Ovary (tissue), 9 donors: ENCODE results near the gene METTL16. TPM values are rescaled to one million over a fixed set of nuclear protein-coding genes. Genes with fewer than 3 reads are reported as not detected.
"Not testable (repeated sequence)": the region's sequence is repeated elsewhere in the genome, so short reads cannot be mapped to it uniquely, and the experiment has no call there.

ENCODE experiments used
- DNase-seq, 5 donors: peaks; one replicate each; pipeline ENCODE4 v3.0.0-alpha.2; 2019 to 2020
- H3K27ac ChIP-seq, 2 donors: fragments of 200-600 bp; one replicate each; pipeline versions ENCODE4 v1.5.1 to v1.8.0; 2019 to 2022
- H3K27me3 ChIP-seq: fragments of 200-600 bp; one replicate; pipeline ENCODE4 v1.8.0; 2022
- H3K36me3 ChIP-seq: fragments of 200-600 bp; sonication (generic); one replicate; pipeline ENCODE4 v1.5.1; 2019
- H3K4me1 ChIP-seq: one replicate; pipeline ENCODE4 v1.8.1; 2013; ENCODE audit warnings: mild to moderate bottlenecking, moderate library complexity; ENCODE audit not compliant: insufficient read depth
- H3K4me3 ChIP-seq: fragments of 200-600 bp; sonication (generic); one replicate; pipeline ENCODE4 v1.5.1; 2017
- H3K9me3 ChIP-seq, 2 donors: fragments of 200-600 bp in 1 of 2; sonication (generic) in 1 of 2; one replicate each; pipeline versions ENCODE4 v1.5.1 to v1.8.1; 2013 to 2019; ENCODE audit warnings: mild to moderate bottlenecking in 1 of 2, moderate library complexity in 1 of 2
- EP300 ChIP-seq: sonication (generic); formaldehyde crosslinking; IDR thresholded peaks from one replicate; pipeline ENCODE4 v1.6.1; 2017; ENCODE audit warnings: antibody characterized with exemption
- POLR2A ChIP-seq: fragments of 450-650 bp; IDR thresholded peaks from one replicate; pipeline ENCODE4 v1.6.1; 2017; ENCODE audit warnings: antibody characterized with exemption, mild to moderate bottlenecking, moderate library complexity
- WGBS, 3 donors: extraction: QIAGEN DNeasy Blood & Tissue Kit in 1 of 3; methylation state at CpG; one replicate each; pipeline versions ENCODE4 v1.1.5 to v1.1.7; 2013 to 2017; 5-methylcytosine and 5-hydroxymethylcytosine counted together
- intact Hi-C, 4 donors: fragments of 100-400 bp; cut with DNase I; formaldehyde crosslinking; loops; one replicate each; pipeline versions ENCODE4 v1.11.0 to v1.15.1; 2022 to 2023
- polyA plus RNA-seq, 2 donors: library from polyadenylated mRNA; stranded (reverse); fragments of 200-250 nt in 1 of 2; fragments of 350-450 nt in 1 of 2; fragmentation: Illumina TruSeq in 1 of 2; extraction: RNeasy Lipid Tissue Mini Kit (QIAGEN cat#74804) in 1 of 2; gene quantifications; one replicate each; pipeline ENCODE4 v1.2.3, GENCODE V29; 2013 to 2014
- total RNA-seq, 7 donors: library from RNA; depleted of rRNA in 2 of 7; stranded (reverse); fragments of >200 nt in 2 of 7; fragmentation: NEBNext Ultra II Directional in 3 of 7; extraction: Animal tissue kit (Norgen Biotek cat#: 25700) in 3 of 7; gene quantifications; one replicate each; pipeline versions ENCODE4 v1.1.0 to v1.2.4, GENCODE V29; 2016 to 2023
- TF ChIP-seq, protein P1 (sequence below), 3 donors: fragments of 450-650 bp in 2 of 3; fragments of 200-600 bp in 1 of 3; IDR thresholded peaks; one replicate each; pipeline versions ENCODE4 v1.5.1 to v1.8.0; 2016 to 2022; ENCODE audit warnings: antibody characterized with exemption in 3 of 3, mild to moderate bottlenecking in 1 of 3
- donor health status: DM: no; HTN: no; CAD: no; lungs with moderate emphysema.
- donor health status: DM: no; HTN: no; CAD: no.
- donor health status: Bipolar disorder and iron deficiency.
- donor health status: DM: yes; HTN: yes; CAD: no.
- donor health status: DM: no; HTN: no; CAD: no.
- donor health status: DM: yes; HTN: yes; CAD: no.

Gene METTL16
- total and polyA plus RNA-seq, 9 donors = 18.4 to 69.1 (median 38.8) TPM

DNA sequence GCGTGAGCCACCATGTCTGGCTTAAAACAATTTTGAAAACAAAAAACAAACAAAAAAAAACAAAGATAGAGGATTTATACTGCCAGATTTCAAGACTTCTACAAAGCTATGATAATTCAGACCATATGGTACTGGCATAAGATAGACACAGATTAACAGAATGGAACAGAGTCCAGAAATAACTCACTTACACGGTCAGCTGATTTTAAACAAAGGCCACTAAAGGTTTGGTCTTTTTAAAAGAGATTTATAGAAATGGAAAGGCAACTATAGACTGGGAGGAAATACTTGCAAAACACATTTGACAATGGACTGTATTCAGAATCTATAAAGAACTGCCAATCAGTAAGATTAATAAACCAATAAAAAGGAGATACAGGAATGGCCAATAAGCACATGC lies 62.2 kb downstream of the METTL16 start:
- H3K27me3 ChIP-seq = no peaks in the 10 kb centered on the region
- TF ChIP-seq EP300 = no peak
- no peak for TF ChIP-seq POLR2A
- intact Hi-C loops = no loop called here
- H3K36me3 ChIP-seq = no peaks in the 10 kb centered on the region
- no peak overlapping the region for H3K27ac ChIP-seq
- 70 to 86% (median 81%) methylated on average over 2 of the region's 2 CpGs for WGBS, 3 donors
- no peaks in the 10 kb centered on the region for H3K4me1 ChIP-seq
- no peak for DNase-seq
- no peak overlapping the region for H3K4me3 ChIP-seq
- no peaks in the 10 kb centered on the region for H3K9me3 ChIP-seq

DNA sequence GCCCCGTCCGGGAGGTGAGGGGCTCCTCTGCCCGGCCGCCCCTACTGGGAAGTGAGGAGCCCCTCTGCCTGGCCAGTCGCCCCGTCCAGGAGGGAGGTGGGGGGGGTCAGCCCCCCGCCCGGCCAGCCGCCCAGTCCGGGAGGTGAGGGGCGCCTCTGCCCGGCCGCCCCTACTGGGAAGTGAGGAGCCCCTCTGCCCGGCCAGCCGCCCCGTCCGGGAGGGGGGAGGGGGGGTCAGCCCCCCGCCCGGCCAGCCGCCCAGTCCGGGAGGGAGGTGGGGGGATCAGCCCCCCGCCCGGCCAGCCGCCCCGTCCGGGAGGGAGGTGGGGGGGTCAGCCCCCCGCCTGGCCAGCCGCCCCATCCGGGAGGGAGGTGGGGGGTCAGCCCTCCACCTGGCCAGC lies 64.2 kb downstream of the METTL16 start:
- H3K9me3 ChIP-seq, H3K4me3 ChIP-seq, H3K4me1 ChIP-seq, H3K36me3 ChIP-seq, H3K27ac ChIP-seq, DNase-seq, H3K27me3 ChIP-seq, intact Hi-C loops: not testable (repeated sequence)
- 97% methylated on average over 12 of the region's 29 CpGs; no CpG with 5 or more reads in 2 of the 3 donors for WGBS, 3 donors

GRCh38 chr17:2445638-2446037 lies 66.0 kb downstream of the METTL16 start:
- Histone ChIP-seq H3K27ac (no peak overlapping the region), H3K4me3 (no peak overlapping the region), H3K27me3 (no peaks in the 10 kb centered on the region), H3K4me1 (no peaks in the 10 kb centered on the region), H3K9me3 (no peaks in the 10 kb centered on the region), H3K36me3 (no peaks in the 10 kb centered on the region)
- TF ChIP-seq POLR2A (no peak), EP300 (no peak)
- TF ChIP-seq, protein P1, sequence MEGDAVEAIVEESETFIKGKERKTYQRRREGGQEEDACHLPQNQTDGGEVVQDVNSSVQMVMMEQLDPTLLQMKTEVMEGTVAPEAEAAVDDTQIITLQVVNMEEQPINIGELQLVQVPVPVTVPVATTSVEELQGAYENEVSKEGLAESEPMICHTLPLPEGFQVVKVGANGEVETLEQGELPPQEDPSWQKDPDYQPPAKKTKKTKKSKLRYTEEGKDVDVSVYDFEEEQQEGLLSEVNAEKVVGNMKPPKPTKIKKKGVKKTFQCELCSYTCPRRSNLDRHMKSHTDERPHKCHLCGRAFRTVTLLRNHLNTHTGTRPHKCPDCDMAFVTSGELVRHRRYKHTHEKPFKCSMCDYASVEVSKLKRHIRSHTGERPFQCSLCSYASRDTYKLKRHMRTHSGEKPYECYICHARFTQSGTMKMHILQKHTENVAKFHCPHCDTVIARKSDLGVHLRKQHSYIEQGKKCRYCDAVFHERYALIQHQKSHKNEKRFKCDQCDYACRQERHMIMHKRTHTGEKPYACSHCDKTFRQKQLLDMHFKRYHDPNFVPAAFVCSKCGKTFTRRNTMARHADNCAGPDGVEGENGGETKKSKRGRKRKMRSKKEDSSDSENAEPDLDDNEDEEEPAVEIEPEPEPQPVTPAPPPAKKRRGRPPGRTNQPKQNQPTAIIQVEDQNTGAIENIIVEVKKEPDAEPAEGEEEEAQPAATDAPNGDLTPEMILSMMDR (IDR thresholded peaks at IDR 0.05) = no peak
- intact Hi-C loops = no loop called here
- DNase-seq = no peak
- 98 to 100% (median 100%) methylated on average over 1 of the region's 1 CpG for WGBS, 3 donors

DNA sequence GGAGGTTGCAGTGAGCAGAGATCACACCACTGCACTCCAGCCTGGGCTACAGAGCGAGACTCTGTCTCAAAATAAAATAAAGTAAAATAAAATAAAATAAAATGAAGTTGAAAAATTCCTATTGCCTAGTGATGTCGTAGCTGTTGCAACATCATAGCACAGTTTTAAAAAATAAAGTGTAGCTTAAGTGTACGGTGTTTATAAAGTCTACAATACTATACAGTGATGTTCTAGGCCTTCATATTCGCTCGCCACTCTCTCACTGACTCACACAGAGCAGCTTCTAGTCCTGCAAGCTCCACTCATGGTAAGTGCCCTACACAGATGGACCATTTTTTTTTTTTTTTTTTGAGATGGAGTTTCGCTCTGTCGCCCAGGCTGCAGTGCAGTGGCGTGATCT lies 67.3 kb downstream of the METTL16 start:
- TF ChIP-seq EP300 = no peak
- TF ChIP-seq, protein P1 (IDR thresholded peaks at IDR 0.05) = no peak
- Histone ChIP-seq H3K27ac (no peak overlapping the region), H3K36me3 (no peaks in the 10 kb centered on the region), H3K4me3 (no peak overlapping the region), H3K4me1 (no peaks in the 10 kb centered on the region), H3K27me3 (no peaks in the 10 kb centered on the region), H3K9me3 (no peaks in the 10 kb centered on the region)
- intact Hi-C loops = no loop called here
- WGBS, 3 donors = 94 to 96% (median 95%) methylated on average over 8 of the region's 8 CpGs
- DNase-seq = no peak

DNA sequence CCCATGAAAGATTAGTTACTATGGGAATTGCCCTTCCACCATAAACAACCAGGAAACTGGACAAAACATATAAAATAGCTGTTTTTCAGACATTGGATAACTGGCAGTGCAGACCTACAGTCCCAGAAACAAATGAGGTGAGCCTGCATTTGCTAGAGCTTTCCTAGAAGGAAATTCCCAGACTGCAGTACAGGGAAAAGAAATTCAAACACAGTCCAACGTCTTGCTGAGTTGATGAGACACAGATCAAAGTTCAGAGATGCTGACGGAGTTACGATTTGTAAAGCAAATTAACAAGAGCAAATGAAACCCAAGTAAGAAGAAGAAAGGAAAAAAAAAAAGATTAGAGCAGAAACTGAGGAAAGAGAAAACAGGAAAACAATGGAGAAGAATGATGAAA lies 69.5 kb downstream of the METTL16 start:
- no peak overlapping the region for H3K4me3 ChIP-seq
- intact Hi-C loops = no loop called here
- no peak for DNase-seq
- no peaks in the 10 kb centered on the region for H3K27me3 ChIP-seq
- no peak overlapping the region for H3K27ac ChIP-seq
- H3K36me3 ChIP-seq = no peaks in the 10 kb centered on the region
- TF ChIP-seq EP300 (no peak), POLR2A (no peak)
- TF ChIP-seq, protein P1 (IDR thresholded peaks at IDR 0.05) = no peak
- no peaks in the 10 kb centered on the region for H3K9me3 ChIP-seq
- WGBS, 3 donors = 16 to 43% (median 22%) methylated on average over 3 of the region's 3 CpGs
- no peaks in the 10 kb centered on the region for H3K4me1 ChIP-seq

- no peaks in the 10 kb centered on the region for H3K36me3 ChIP-seq
- H3K9me3 ChIP-seq = no peaks in the 10 kb centered on the region
- no peak for DNase-seq
- TF ChIP-seq EP300 (no peak), POLR2A (no peak)
- TF ChIP-seq, protein P1 (IDR thresholded peaks at IDR 0.05) = no peak
- no peaks in the 10 kb centered on the region for H3K4me1 ChIP-seq
- WGBS, 3 donors = 95 to 97% (median 96%) methylated on average over 4 of the region's 4 CpGs
- intact Hi-C loops = no loop called here
- no peaks in the 10 kb centered on the region for H3K27me3 ChIP-seq
- H3K27ac ChIP-seq = no peak overlapping the region
- no peak overlapping the region for H3K4me3 ChIP-seq
Observed at GRCh38 chr17:2440930-2441329, 70.8 kb downstream of the METTL16 start.

GRCh38 chr17:2439997-2440396 lies 71.7 kb downstream of the METTL16 start:
- H3K4me3 ChIP-seq, DNase-seq, H3K9me3 ChIP-seq, H3K36me3 ChIP-seq, H3K27me3 ChIP-seq, H3K27ac ChIP-seq, intact Hi-C loops, H3K4me1 ChIP-seq: not testable (repeated sequence)
- WGBS, 3 donors = 96 to 99% (median 98%) methylated on average over 6 of the region's 6 CpGs
